GM12891 (cell line): ENCODE measurements around the gene BARHL1.

ENCODE experiments used
- POLR2A ChIP-seq: IDR thresholded peaks from 2 replicates; pipeline ENCODE4 v1.6.1; 2011; ENCODE audit warnings: low read depth, low read length, control low read depth
- POLR2AphosphoS5 ChIP-seq: IDR thresholded peaks from 2 replicates; pipeline ENCODE4 v1.6.1; 2011; ENCODE audit warnings: low read depth, low read length, control low read depth
- SPI1 ChIP-seq: IDR thresholded peaks from 2 replicates; pipeline ENCODE4 v1.6.1; 2011; ENCODE audit warnings: low read depth, low read length, control low read depth

- no peak for TF ChIP-seq POLR2A
- no peak for TF ChIP-seq POLR2AphosphoS5
- TF ChIP-seq SPI1: no peak
These were observed 45.2 kb downstream of the BARHL1 start for GRCh38 chr9:132627594-132627993.
